Mammary epithelial cell (primary cell): Measurements from ENCODE around the gene AKR1C2.

ENCODE experiments used
- CTCF ChIP-seq, 2 donors: IDR thresholded peaks in 1 of 2; conservative IDR thresholded peaks in 1 of 2; 2 replicates each; pipeline ENCODE4 v1.5.1; 2011 to 2012; ENCODE audit warnings: inconsistent platforms in 2 of 2, low read length in 2 of 2, mild to moderate bottlenecking in 2 of 2, control low read depth in 1 of 2, low read depth in 1 of 2; ENCODE audit not compliant: insufficient read depth in 1 of 2; ENCODE audit errors: extremely low read depth in 1 of 2
- EZH2 ChIP-seq: IDR thresholded peaks from 2 replicates; pipeline ENCODE4 v1.6.1; 2012; ENCODE audit warnings: low read length, inconsistent platforms, borderline replicate concordance

DNA sequence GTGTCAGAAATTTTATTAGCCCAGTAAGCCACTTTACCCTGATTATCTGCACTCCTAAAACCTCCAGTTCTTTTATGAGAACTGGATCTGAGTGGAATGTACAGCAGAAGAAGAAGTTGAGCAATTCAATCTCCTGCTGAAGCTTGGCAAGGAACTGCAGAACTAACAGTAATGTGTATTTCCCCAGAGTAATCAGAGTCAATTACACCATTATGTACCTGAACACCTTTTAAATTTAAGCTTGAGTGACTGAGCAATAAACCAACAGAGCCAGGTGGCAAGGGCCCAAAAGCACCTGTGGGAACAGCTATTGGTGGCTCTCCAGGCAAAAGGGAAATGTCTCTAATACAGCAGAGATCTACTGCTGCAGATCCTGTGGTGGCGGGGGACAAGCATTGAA is 40.1 kb upstream of the AKR1C2 start:
- TF ChIP-seq CTCF (conservative IDR thresholded peaks at IDR 0.05 in 1 of 2, IDR thresholded peaks at IDR 0.05 in 1 of 2; ENCODE audit: extremely low read depth in 1 of 2, insufficient read depth in 1 of 2, low read depth in 1 of 2, low read length in 2 of 2) (no peak), EZH2 (no peak)
